K562 (cell line): ENCODE measurements around the gene WDR91. TPM values are rescaled to one million over a fixed set of nuclear protein-coding genes. Genes with fewer than 3 reads are reported as not detected.
"Not testable (repeated sequence)": the region's sequence is repeated elsewhere in the genome, so short reads cannot be mapped to it uniquely, and the experiment has no call there.

Experiments used
- ATAC-seq: fragments of 200-7000 bp; cut with Tn5 transposase; 3 replicates; pipeline ENCODE4 v1.9.1; 2020; ENCODE audit warnings: moderate library complexity
- BruUV-seq: library from RNA; stranded (reverse); fragments of 400-500 nt; replicated peaks from 2 replicates; lab custom pipeline; 2021; lab: Mats Ljungman, UMichigan
- CTCF ChIA-PET: fragments of 300-600 bp; formaldehyde crosslinking; extraction: SDS; loops from one replicate; lab custom pipeline; 2021; ENCODE audit warnings: low intra/inter-chr PET ratio; lab: Yijun Ruan, JAX
- POLR2A ChIA-PET: fragments of 300-600, 350-650 bp; sonication (Branson Sonifier 250); formaldehyde crosslinking; extraction: SDS; loops from one replicate; lab custom pipeline; 2021; ENCODE audit warnings: antibody characterized with exemption, inconsistent platforms; lab: Yijun Ruan, JAX
- DNase-seq, 4 experiments: peaks; one replicate each; pipeline versions ENCODE4 v3.0.0 to v3.0.0-alpha.2; 2011 to 2018; ENCODE audit warnings: low spot score in 3 of 4, mixed read lengths in 3 of 4; ENCODE audit errors: extremely low read depth in 1 of 4
- FAIRE-seq: peaks from 2 replicates; lab custom pipeline; 2011; peaks lifted over from hg19 to GRCh38; lab: Jason Lieb, UNC
- H2AFZ ChIP-seq: 2 replicates; pipeline ENCODE4 v1.6.0; 2011; ENCODE audit warnings: low read depth, low read length, control low read depth, inconsistent platforms
- H3K27ac ChIP-seq: fragments of 200-600 bp; 3 replicates; pipeline ENCODE4 v1.8.0; 2011; ENCODE audit warnings: low read depth, mild to moderate bottlenecking, control low read depth, inconsistent platforms, low read length, moderate library complexity, mixed read lengths; ENCODE audit errors: extremely low read depth
- H3K27me3 ChIP-seq, 2 experiments: fragments of 300-600 bp in 1 of 2; 2 replicates in 1 of 2; 3 replicates in 1 of 2; pipeline versions ENCODE4 v1.6.0 to v1.8.0; 2011; ENCODE audit warnings: inconsistent platforms in 2 of 2, low read length in 2 of 2, mild to moderate bottlenecking in 1 of 2, mixed read lengths in 1 of 2, moderate library complexity in 1 of 2; ENCODE audit not compliant: control insufficient read depth in 2 of 2, insufficient read depth in 2 of 2
- H3K36me3 ChIP-seq: fragments of 300-600 bp; 3 replicates; pipeline ENCODE4 v1.8.0; 2011; ENCODE audit warnings: mild to moderate bottlenecking, low read length, inconsistent platforms; ENCODE audit not compliant: control insufficient read depth, insufficient read depth
- H3K4me1 ChIP-seq, 2 experiments: fragments of 200-600 bp in 1 of 2; replicated peaks in 1 of 2; 2 replicates in 1 of 2; 3 replicates in 1 of 2; pipeline versions ENCODE4 v1.5.1 to v1.8.0; 2011; ENCODE audit warnings: inconsistent platforms in 2 of 2, low read length in 2 of 2, mild to moderate bottlenecking in 1 of 2, mixed read lengths in 1 of 2, moderate library complexity in 1 of 2; ENCODE audit not compliant: control insufficient read depth in 2 of 2, insufficient read depth in 2 of 2
- H3K4me2 ChIP-seq: 2 replicates; pipeline ENCODE4 v1.6.1; 2011; ENCODE audit warnings: low read length, control low read depth, inconsistent platforms, mixed read lengths; ENCODE audit not compliant: insufficient read depth
- H3K4me3 ChIP-seq: fragments of 200-600 bp; sonication (generic), shearing (Covaris generic); 2 replicates; pipeline ENCODE4 v1.5.1; 2016; ENCODE audit warnings: control low read depth, inconsistent platforms
- H3K79me2 ChIP-seq: fragments of 200-600 bp; 3 replicates; pipeline ENCODE4 v1.8.0; 2011; ENCODE audit warnings: low read length, inconsistent platforms; ENCODE audit not compliant: control insufficient read depth, insufficient read depth
- H3K9ac ChIP-seq, 2 experiments: 2 replicates each; pipeline versions ENCODE4 v1.6.0 to v1.6.1; 2011; ENCODE audit warnings: low read depth in 2 of 2, low read length in 2 of 2, control low read depth in 1 of 2, inconsistent platforms in 1 of 2, mild to moderate bottlenecking in 1 of 2, mixed read lengths in 1 of 2; ENCODE audit not compliant: insufficient read depth in 1 of 2
- H3K9me1 ChIP-seq: one replicate; pipeline ENCODE4 v1.6.0; 2011; ENCODE audit warnings: inconsistent platforms, mild to moderate bottlenecking, low read length, moderate library complexity; ENCODE audit not compliant: control insufficient read depth, insufficient read depth
- H3K9me3 ChIP-seq: replicated peaks from 2 replicates; pipeline ENCODE4 v1.5.1; 2011; ENCODE audit warnings: low read depth, low read length, inconsistent platforms; ENCODE audit not compliant: control insufficient read depth, insufficient read depth
- H4K20me1 ChIP-seq: replicated peaks from 2 replicates; pipeline ENCODE4 v1.6.1; 2011; ENCODE audit warnings: low read length, inconsistent platforms, mixed read lengths; ENCODE audit not compliant: control insufficient read depth, insufficient read depth
- CBX1 ChIP-seq: sonication (generic); IDR thresholded peaks from 2 replicates; pipeline ENCODE4 v1.6.1; 2016; ENCODE audit warnings: antibody characterized with exemption, low read depth, mild to moderate bottlenecking
- KDM5B ChIP-seq: fragments of 200-600 bp; sonication (generic); IDR thresholded peaks from 2 replicates; pipeline ENCODE4 v1.6.1; 2012; ENCODE audit warnings: low read depth, mild to moderate bottlenecking, moderate library complexity, low read length, control low read depth, inconsistent platforms; ENCODE audit not compliant: insufficient replicate concordance
- NCOR1 ChIP-seq: fragments of 450-650 bp; IDR thresholded peaks from 2 replicates; pipeline ENCODE4 v1.6.1; 2016; ENCODE audit warnings: mild to moderate bottlenecking, moderate library complexity
- SAP30 ChIP-seq: fragments of 200-600 bp; sonication (generic); IDR thresholded peaks from 2 replicates; pipeline ENCODE4 v1.6.1; 2012; ENCODE audit warnings: borderline replicate concordance, low read depth, mild to moderate bottlenecking, moderate library complexity, low read length, control low read depth, inconsistent platforms; ENCODE audit not compliant: insufficient read depth, poor library complexity, severe bottlenecking
- TFE3 ChIP-seq: fragments of 450-650 bp; formaldehyde crosslinking; IDR thresholded peaks from 2 replicates; pipeline ENCODE4 v1.4.0; 2020; ENCODE audit warnings: mild to moderate bottlenecking, mixed read lengths
- ZNF121 ChIP-seq: sonication (generic); formaldehyde crosslinking; conservative IDR thresholded peaks from 2 replicates; pipeline ENCODE4 v1.8.0; 2022; ENCODE audit warnings: missing genetic modification reagents
- ZNF408 ChIP-seq: fragments of 250-450 bp; sonication (Bioruptor Pico); IDR thresholded peaks from 2 replicates; pipeline ENCODE4 v1.4.0; 2020; ENCODE audit warnings: low read depth, mild to moderate bottlenecking, moderate library complexity
- WGBS: fragments of 100-300 bp; shearing (Covaris generic); methylation state at CpG from one replicate; pipeline ENCODE4 v1.1.6; 2016; ENCODE audit warnings: low coverage, mixed read lengths; ENCODE audit not compliant: insufficient coverage; ENCODE audit errors: missing lambda C conversion rate; 5-methylcytosine and 5-hydroxymethylcytosine counted together
- in situ Hi-C: fragments of 300-500 bp; cut with MboI; formaldehyde crosslinking; loops from 4 replicates; pipeline ENCODE4 v1.15.0; 2018; ENCODE audit warnings: inconsistent platforms, mixed read lengths
- intact Hi-C: fragments of 100-400 bp; cut with micrococcal nuclease; formaldehyde crosslinking; loops from 2 replicates; pipeline ENCODE4 v1.14.2; 2022
- polyA plus RNA-seq, 8 experiments: library from polyadenylated mRNA; depleted of rRNA in 4 of 8; stranded (reverse) in 5 of 8; unstranded in 3 of 8; fragments of >200 nt; fragmentation: Nextera tagmentation in 2 of 8; fragmentation: Illumina TruSeq in 1 of 8; extraction: Ambion mirVana in 2 of 8; extraction: Trizol in 1 of 8; gene quantifications; 2 replicates each; pipeline versions ENCODE4 v1.2.1 to v1.2.3, GENCODE V29; 2011 to 2014; ENCODE audit warnings: inconsistent platforms in 1 of 8, missing spikeins in 1 of 8
- total RNA-seq, 7 experiments: library from RNA; depleted of rRNA in 6 of 7; stranded (reverse); fragments of >200 nt in 6 of 7; fragmentation: Illumina TruSeq in 2 of 7; extraction: Trizol in 2 of 7; gene quantifications; 2 replicates each; pipeline versions ENCODE4 v1.2.1 to v1.2.3, GENCODE V29; 2011 to 2021; ENCODE audit warnings: low replicate concordance in 1 of 7

The WDR91 gene
- total and polyA plus RNA-seq, 9 of the 15 experiments (the other 6 are each of a cell fraction or from before 2014, with no cell fraction given), result 1.9 to 18.2 (median 9.8) TPM

GRCh38 chr7:135235841-135236240 lies 24.5 kb upstream of the WDR91 start:
- CTCF ChIA-PET, result no interaction called here
- intact Hi-C loops, result no loop called here
- no TSS peak for BruUV-seq
- peaks cover 0 to 11% of the 10 kb centered on the region in 2 experiments; a peak in 1 of 5 replicates for H3K27me3 ChIP-seq
- no peaks in the 10 kb centered on the region for H3K9me1 ChIP-seq
- no peaks in the 10 kb centered on the region for H4K20me1 ChIP-seq
- H3K79me2 ChIP-seq, result no peaks in the 10 kb centered on the region
- no peak for TF ChIP-seq CBX1
- no peak for TF ChIP-seq KDM5B
- TF ChIP-seq ZNF121, result peak; percentile 40; the same call in 1 of the 2 replicates
- TF ChIP-seq SAP30, result no peak
- no peak for TF ChIP-seq ZNF408 (CRISPR knock-in tag)
- TF ChIP-seq, all 486 proteins: peak for 1
- no peak overlapping the region for H3K27ac ChIP-seq
- H3K4me3 ChIP-seq, result no peak overlapping the region
- H2AFZ ChIP-seq, result no peak overlapping the region; the same call in 1 of the 2 replicates
- ATAC-seq (no peak), DNase-seq (no peak), FAIRE-seq (no peak)
- no peaks in the 10 kb centered on the region for H3K9me3 ChIP-seq
- no peak overlapping the region for H3K9ac ChIP-seq
- in situ Hi-C loops, result no loop called here
- POLR2A ChIA-PET, result no interaction called here
- no peaks in the 10 kb centered on the region for H3K36me3 ChIP-seq
- 47% methylated on average over 5 of the region's 5 CpGs for WGBS
- H3K4me2 ChIP-seq, result no peak overlapping the region
- H3K4me1 ChIP-seq, result peaks cover 13 to 24% of the 10 kb centered on the region in 2 experiments; a peak in 4 of 5 replicates

- H3K9me3 ChIP-seq, result no peaks in the 10 kb centered on the region
- 0 out of 5 replicates have a peak, but pooled peaks cover 0 to 5% of the 10 kb centered on the region in 2 experiments for H3K27me3 ChIP-seq
- no peak overlapping the region for H3K4me3 ChIP-seq
- H4K20me1 ChIP-seq, result no peaks in the 10 kb centered on the region
- 6% methylated on average over 4 of the region's 4 CpGs for WGBS
- H3K79me2 ChIP-seq, result no peaks in the 10 kb centered on the region
- no peaks in the 10 kb centered on the region for H3K9me1 ChIP-seq
- no peak for FAIRE-seq
- ChIA-PET CTCF (no interaction called here), POLR2A (interaction anchor here (0.8 to 1.3 kb wide), 3 partner anchors 10 to 15 kb away, joined by 3 to 5 read pairs (median 4); no protein-coding TSS in a partner anchor)
- no peak for ATAC-seq
- H3K27ac ChIP-seq, result no peak overlapping the region
- intact Hi-C loops (no loop called here), in situ Hi-C loops (no loop called here)
- TF ChIP-seq TFE3 (CRISPR knock-in tag), result peak; percentile 67
- TF ChIP-seq NCOR1, result no peak
- H2AFZ ChIP-seq, result peak overlapping the region; percentile 6; the same call in 1 of the 2 replicates
- H3K36me3 ChIP-seq, result no peaks in the 10 kb centered on the region
- H3K4me1 ChIP-seq, result peaks cover 13 to 24% of the 10 kb centered on the region in 2 experiments; a peak in 4 of 5 replicates
- H3K4me2 ChIP-seq, result no peak overlapping the region
- no TSS peak for BruUV-seq
- DNase-seq, result no peak
- no peak overlapping the region for H3K9ac ChIP-seq
These were observed 23.4 kb upstream of the WDR91 start for GRCh38 chr7:135234727-135235126.

GRCh38 chr7:135234095-135234494 lies 22.8 kb upstream of the WDR91 start:
- H3K4me1 ChIP-seq, result peaks cover 13 to 24% of the 10 kb centered on the region in 2 experiments; a peak in 4 of 5 replicates
- intact Hi-C loops, CTCF ChIA-PET, in situ Hi-C loops, H4K20me1 ChIP-seq, H3K79me2 ChIP-seq, H3K9ac ChIP-seq, H3K36me3 ChIP-seq, H3K9me3 ChIP-seq, H2AFZ ChIP-seq, H3K27me3 ChIP-seq, H3K4me3 ChIP-seq, H3K27ac ChIP-seq, DNase-seq, BruUV-seq, ATAC-seq, H3K4me2 ChIP-seq, H3K9me1 ChIP-seq, FAIRE-seq: not testable (repeated sequence)
- POLR2A ChIA-PET, result interaction anchor here (0.5 to 1.3 kb wide), 3 partner anchors 9 to 203 kb away, joined by 3 to 4 read pairs (median 3); no protein-coding TSS in a partner anchor
- WGBS, result 44% methylated on average over 13 of the region's 14 CpGs
